Breast epithelium (tissue), 4 donors: ENCODE results near the gene NEK4. TPM values are rescaled to one million over a fixed set of nuclear protein-coding genes. Genes with fewer than 3 reads are reported as not detected.

Source experiments
- DNase-seq, 2 donors: peaks; one replicate each; pipeline ENCODE4 v3.0.0-alpha.2; 2019; ENCODE audit warnings: low spot score in 2 of 2
- H3K27ac ChIP-seq, 2 donors: fragments of 200-600 bp; sonication (generic) in 1 of 2; one replicate each; pipeline ENCODE4 v1.5.1; 2016 to 2019; ENCODE audit warnings: mild to moderate bottlenecking in 1 of 2
- H3K27me3 ChIP-seq, 2 donors: fragments of 200-600 bp; sonication (generic) in 1 of 2; one replicate each; pipeline versions ENCODE4 v1.5.1 to v1.6.0; 2017 to 2019; ENCODE audit warnings: control low read depth in 1 of 2, mild to moderate bottlenecking in 1 of 2
- H3K36me3 ChIP-seq: fragments of 200-600 bp; one replicate; pipeline ENCODE4 v1.5.1; 2019
- H3K4me1 ChIP-seq, 2 donors: fragments of 200-600 bp; sonication (generic); one replicate each; pipeline ENCODE4 v1.5.1; 2016 to 2019; ENCODE audit warnings: control low read depth in 1 of 2
- H3K4me3 ChIP-seq, 3 donors: fragments of 200-600 bp; sonication (generic); 1 replicate in 2 of 3; 2 replicates in 1 of 3; pipeline ENCODE4 v1.5.1; 2016 to 2019; ENCODE audit warnings: mild to moderate bottlenecking in 3 of 3, moderate library complexity in 2 of 3
- H3K9me3 ChIP-seq, 2 donors: fragments of 200-600 bp; sonication (generic) in 1 of 2; one replicate each; pipeline ENCODE4 v1.5.1; 2016 to 2019; ENCODE audit warnings: control low read depth in 1 of 2
- CTCF ChIP-seq, 3 donors: fragments of 450-650 bp; IDR thresholded peaks; one replicate each; pipeline ENCODE4 v1.5.1; 2016 to 2017; ENCODE audit warnings: antibody characterized with exemption in 3 of 3, mild to moderate bottlenecking in 3 of 3, moderate library complexity in 3 of 3
- POLR2A ChIP-seq: fragments of 450-650 bp; IDR thresholded peaks from one replicate; pipeline ENCODE4 v1.6.1; 2016; ENCODE audit warnings: antibody characterized with exemption, mild to moderate bottlenecking, moderate library complexity
- POLR2AphosphoS5 ChIP-seq, 3 donors: sonication (generic); formaldehyde crosslinking; IDR thresholded peaks; one replicate each; pipeline ENCODE4 v1.6.1; 2017; ENCODE audit warnings: antibody characterized with exemption in 3 of 3
- intact Hi-C: fragments of 100-400 bp; cut with DNase I; formaldehyde crosslinking; loops from one replicate; pipeline ENCODE4 v1.15.1; 2023; ENCODE audit warnings: low total_unique reads
- total RNA-seq, 3 donors: library from RNA; depleted of rRNA; stranded (reverse); fragments of >200 nt; gene quantifications; one replicate each; pipeline ENCODE4 v1.1.0, GENCODE V29; 2016

Gene NEK4
- total RNA-seq, 3 donors from 2014 or later, result 16.5 to 32.4 (median 30.0) TPM

DNA sequence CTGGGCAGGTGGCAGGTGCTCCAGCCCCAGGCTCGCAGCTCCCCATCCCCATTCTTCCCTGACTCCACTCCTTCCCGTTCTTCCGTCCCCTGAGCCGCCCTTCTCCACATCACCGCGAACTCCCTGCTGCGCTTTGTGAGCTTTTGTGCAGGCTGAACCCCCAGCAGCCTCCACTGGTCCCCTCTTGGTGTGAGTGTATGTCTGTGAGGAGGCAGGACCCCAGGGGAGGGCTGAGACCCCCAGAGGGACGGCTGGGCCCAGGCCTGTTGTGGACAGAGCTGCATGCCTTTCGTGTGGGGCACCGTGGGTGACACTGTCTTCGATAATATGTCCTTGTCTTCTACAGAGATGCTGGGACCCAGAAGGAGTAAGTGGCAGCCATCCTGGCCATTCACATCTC lies 16.5 kb upstream of the NEK4 start:
- Histone ChIP-seq H3K27ac (no peak overlapping the region), H3K4me3 (no peak overlapping the region), H3K27me3 (no peaks in the 10 kb centered on the region), H3K36me3 (no peaks in the 10 kb centered on the region), H3K9me3 (no peaks in the 10 kb centered on the region), H3K4me1 (no peaks in the 10 kb centered on the region)
- DNase-seq, result no peak
- TF ChIP-seq POLR2A (no peak), POLR2AphosphoS5 (IDR thresholded peaks at IDR 0.05) (no peak), CTCF (IDR thresholded peaks at IDR 0.05) (no peak)
- intact Hi-C loops, result no loop called here

DNA sequence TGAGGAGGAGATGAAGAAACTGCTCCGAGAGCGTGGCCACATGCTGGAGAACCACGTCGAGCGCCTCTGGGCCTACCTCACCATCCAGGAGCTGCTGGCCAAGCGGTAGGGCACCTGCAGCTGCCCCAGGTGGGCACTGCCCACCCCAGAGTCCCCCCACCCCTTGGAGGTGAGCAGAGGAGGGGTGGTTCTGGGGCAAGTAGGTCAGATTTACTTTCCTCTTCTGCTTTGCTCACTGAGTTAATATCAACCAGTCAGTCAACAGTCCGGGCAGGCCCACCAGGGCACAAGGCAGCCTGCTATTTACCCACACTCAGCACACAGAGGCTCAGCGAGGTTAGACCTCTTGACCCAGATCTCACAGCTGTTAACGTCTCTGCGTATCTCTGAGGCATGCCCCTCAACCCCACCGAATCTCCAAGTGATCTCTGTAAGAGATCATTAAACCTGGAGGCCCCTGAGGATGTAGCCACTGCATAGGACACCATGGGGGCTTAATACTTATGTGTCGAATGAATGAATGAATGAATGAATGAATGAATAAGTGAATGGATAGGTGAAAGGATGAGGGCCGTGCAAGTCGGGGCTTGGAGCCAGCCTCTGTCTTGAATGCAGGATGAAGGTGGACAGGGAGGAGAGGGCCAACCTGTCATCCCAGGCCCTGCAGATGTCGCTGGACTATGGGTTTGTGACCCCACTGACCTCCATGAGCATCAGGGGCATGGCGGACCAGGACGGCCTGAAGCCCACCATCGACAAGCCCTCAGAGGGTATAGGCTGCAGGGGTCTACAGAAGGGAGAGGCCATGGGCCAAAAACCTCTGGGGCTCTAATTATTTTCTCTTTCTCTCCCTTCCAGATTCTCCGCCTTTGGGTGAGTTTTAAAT lies 15.8 kb upstream of the NEK4 start:
- DNase-seq, result peak in 1 of 2 donors; percentile 20
- H3K36me3 ChIP-seq, result no peaks in the 10 kb centered on the region
- H3K4me3 ChIP-seq, result no peak overlapping the region
- H3K27ac ChIP-seq, result no peak overlapping the region
- H3K9me3 ChIP-seq, result no peaks in the 10 kb centered on the region
- H3K4me1 ChIP-seq, result no peaks in the 10 kb centered on the region
- H3K27me3 ChIP-seq, result no peaks in the 10 kb centered on the region
- TF ChIP-seq POLR2AphosphoS5 (IDR thresholded peaks at IDR 0.05), result no peak
- no peak for TF ChIP-seq CTCF (IDR thresholded peaks at IDR 0.05)
- TF ChIP-seq POLR2A, result no peak
- intact Hi-C loops, result no loop called here

GRCh38 chr3:52784931-52785590 lies 14.3 kb upstream of the NEK4 start:
- no peaks in the 10 kb centered on the region for H3K27me3 ChIP-seq
- H3K4me1 ChIP-seq, result no peaks in the 10 kb centered on the region
- TF ChIP-seq CTCF (IDR thresholded peaks at IDR 0.05) (no peak), POLR2A (no peak), POLR2AphosphoS5 (IDR thresholded peaks at IDR 0.05) (no peak)
- H3K27ac ChIP-seq, result no peak overlapping the region
- intact Hi-C loops, result no loop called here
- peak in 1 of 2 donors; percentile 34 for DNase-seq
- H3K4me3 ChIP-seq, result no peak overlapping the region
- H3K9me3 ChIP-seq, result no peaks in the 10 kb centered on the region
- H3K36me3 ChIP-seq, result no peaks in the 10 kb centered on the region

GRCh38 chr3:52784021-52784621 lies 13.4 kb upstream of the NEK4 start:
- Histone ChIP-seq H3K27me3 (no peaks in the 10 kb centered on the region), H3K27ac (no peak overlapping the region), H3K36me3 (no peaks in the 10 kb centered on the region), H3K4me1 (no peaks in the 10 kb centered on the region), H3K4me3 (no peak overlapping the region), H3K9me3 (no peaks in the 10 kb centered on the region)
- TF ChIP-seq POLR2A (no peak), CTCF (IDR thresholded peaks at IDR 0.05) (no peak), POLR2AphosphoS5 (IDR thresholded peaks at IDR 0.05) (no peak)
- intact Hi-C loops, result no loop called here
- peak in 1 of 2 donors; percentile 43 for DNase-seq

GRCh38 chr3:52783211-52783555 lies 12.4 kb upstream of the NEK4 start:
- no peaks in the 10 kb centered on the region for H3K36me3 ChIP-seq
- H3K4me3 ChIP-seq, result no peak overlapping the region
- peak in 1 of 2 donors; percentile 17 for DNase-seq
- no peak overlapping the region for H3K27ac ChIP-seq
- no peaks in the 10 kb centered on the region for H3K9me3 ChIP-seq
- intact Hi-C loops, result no loop called here
- no peaks in the 10 kb centered on the region for H3K27me3 ChIP-seq
- TF ChIP-seq CTCF (IDR thresholded peaks at IDR 0.05), result no peak
- no peak for TF ChIP-seq POLR2AphosphoS5 (IDR thresholded peaks at IDR 0.05)
- no peak for TF ChIP-seq POLR2A
- no peaks in the 10 kb centered on the region for H3K4me1 ChIP-seq
